ENCODE results near the gene PREP. TPM values are rescaled to one million over a fixed set of nuclear protein-coding genes. Genes with fewer than 3 reads are reported as not detected.

PREP gene
- total RNA-seq, 6 experiments from 2014 or later: 14.8 to 18.8 (median 16.7) TPM

GRCh38 chr6:105292689-105293339 lies 110.1 kb downstream of the PREP start:
- H3K36me3 ChIP-seq: peaks cover 0 to 2% (median 0%) of the 10 kb centered on the region in 4 donors
- no peak for DNase-seq

GRCh38 chr6:105291525-105291924 lies 111.4 kb downstream of the PREP start:
- no peak overlapping the region for H3K27ac ChIP-seq
- no peak overlapping the region for H3K4me3 ChIP-seq
- H3K4me1 ChIP-seq: no peaks in the 10 kb centered on the region
- H3K9me3 ChIP-seq: no peaks in the 10 kb centered on the region
- TF ChIP-seq POLR2A (IDR thresholded peaks at IDR 0.05) (no peak), CTCF (IDR thresholded peaks at IDR 0.05) (no peak)
- intact Hi-C loops (cut with DNase I): no loop called here
- H3K36me3 ChIP-seq: peaks cover 0 to 2% (median 0%) of the 10 kb centered on the region in 4 donors
- ATAC-seq (peak; percentile 36 to 60 (median 54)), DNase-seq (no peak)
- 88% methylated on average over 1 of the region's 1 CpG for WGBS (ENCODE audit: insufficient coverage, low coverage, low lambda C conversion rate, missing lambda C conversion rate)
- no peaks in the 10 kb centered on the region for H3K27me3 ChIP-seq

More at GRCh38 chr6:105292689-105293339, 110.1 kb downstream of the PREP start:
- ATAC-seq: no peak
- no peaks in the 10 kb centered on the region for H3K9me3 ChIP-seq
- H3K4me1 ChIP-seq: no peaks in the 10 kb centered on the region
- TF ChIP-seq POLR2A (IDR thresholded peaks at IDR 0.05) (no peak), CTCF (IDR thresholded peaks at IDR 0.05) (no peak)
- intact Hi-C loops (cut with DNase I): no loop called here
- no peak overlapping the region for H3K4me3 ChIP-seq
- 82% methylated on average over 4 of the region's 4 CpGs for WGBS (ENCODE audit: insufficient coverage, low coverage, low lambda C conversion rate, missing lambda C conversion rate)
- no peaks in the 10 kb centered on the region for H3K27me3 ChIP-seq
- no peak overlapping the region for H3K27ac ChIP-seq

- WGBS (ENCODE audit: insufficient coverage, low coverage, low lambda C conversion rate, missing lambda C conversion rate): 86% methylated on average over 7 of the region's 18 CpGs
- DNase-seq (no peak), ATAC-seq (no peak)
- intact Hi-C loops (cut with DNase I): no loop called here
- no peak overlapping the region for H3K27ac ChIP-seq
- no peak overlapping the region for H3K4me3 ChIP-seq
- no peaks in the 10 kb centered on the region for H3K9me3 ChIP-seq
- H3K36me3 ChIP-seq: peaks cover 0 to 17% (median 6%) of the 10 kb centered on the region in 4 donors
- no peak for TF ChIP-seq POLR2A (IDR thresholded peaks at IDR 0.05)
- no peak for TF ChIP-seq CTCF (IDR thresholded peaks at IDR 0.05)
- H3K27me3 ChIP-seq: no peaks in the 10 kb centered on the region
- H3K4me1 ChIP-seq: no peaks in the 10 kb centered on the region
Measured at GRCh38 chr6:105282631-105283585, 120.0 kb downstream of the PREP start.

- H3K27ac ChIP-seq: no peak overlapping the region
- no peaks in the 10 kb centered on the region for H3K27me3 ChIP-seq
- H3K36me3 ChIP-seq: peaks cover 0 to 33% (median 16%) of the 10 kb centered on the region in 4 donors
- DNase-seq (no peak), ATAC-seq (no peak)
- H3K9me3 ChIP-seq: no peaks in the 10 kb centered on the region
- TF ChIP-seq POLR2A (IDR thresholded peaks at IDR 0.05) (no peak), CTCF (IDR thresholded peaks at IDR 0.05) (no peak)
- H3K4me3 ChIP-seq: no peak overlapping the region
- intact Hi-C loops (cut with DNase I): no loop called here
- 96% methylated on average over 5 of the region's 7 CpGs for WGBS (ENCODE audit: insufficient coverage, low coverage, low lambda C conversion rate, missing lambda C conversion rate)
- no peaks in the 10 kb centered on the region for H3K4me1 ChIP-seq
Measured at GRCh38 chr6:105280033-105280432, 122.8 kb downstream of the PREP start.
